Mucosa of descending colon (tissue), 3 donors: Measurements from ENCODE around the gene HOXC9. TPM values are rescaled to one million over a fixed set of nuclear protein-coding genes. Genes with fewer than 3 reads are reported as not detected.

Experiments used
- ATAC-seq: fragments of 200-7000 bp; cut with Tn5 transposase; one replicate; pipeline ENCODE4 v1.9.1; 2020; ENCODE audit warnings: mild to moderate bottlenecking, moderate library complexity
- DNase-seq, 3 donors: peaks; one replicate each; pipeline ENCODE4 v3.0.0-alpha.2; 2020
- H3K36me3 ChIP-seq: fragments of 200-600 bp; one replicate; pipeline ENCODE4 v1.8.0; 2021; ENCODE audit warnings: low read depth, mild to moderate bottlenecking
- H3K4me1 ChIP-seq: fragments of 200-600 bp; one replicate; pipeline ENCODE4 v1.8.0; 2021; ENCODE audit warnings: low read depth, mild to moderate bottlenecking
- H3K4me3 ChIP-seq: fragments of 200-600 bp; one replicate; pipeline ENCODE4 v1.8.0; 2021; ENCODE audit warnings: mild to moderate bottlenecking
- H3K9me3 ChIP-seq: fragments of 200-600 bp; one replicate; pipeline ENCODE4 v1.8.0; 2021; ENCODE audit warnings: mild to moderate bottlenecking
- intact Hi-C, 2 donors: fragments of 100-400 bp; cut with DNase I in 1 of 2; cut with micrococcal nuclease in 1 of 2; formaldehyde crosslinking; loops; one replicate each; pipeline versions ENCODE4 v1.11.0 to v1.11.1; 2022; cut with DNase I, micrococcal nuclease
- total RNA-seq, 3 donors: library from RNA; stranded (reverse); fragmentation: NEBNext Ultra II Directional in 2 of 3; extraction: Animal tissue kit (Norgen Biotek cat#: 25700) in 2 of 3; gene quantifications; one replicate each; pipeline versions ENCODE4 v1.2.1 to v1.2.4, GENCODE V29; 2021 to 2023
- TF ChIP-seq, protein P1 (sequence below): fragments of 200-600 bp; IDR thresholded peaks from one replicate; pipeline ENCODE4 v1.8.0; 2022; ENCODE audit warnings: antibody characterized with exemption, mild to moderate bottlenecking
- donor health status: DM: no; HTN: no; CAD: no; lungs with moderate emphysema.
- donor health status: DM: no; HTN: no; CAD: no.
- donor health status: DM: no; HTN: yes; CAD: no.

HOXC9 gene
- total RNA-seq, 3 donors from 2014 or later = not detected

DNA sequence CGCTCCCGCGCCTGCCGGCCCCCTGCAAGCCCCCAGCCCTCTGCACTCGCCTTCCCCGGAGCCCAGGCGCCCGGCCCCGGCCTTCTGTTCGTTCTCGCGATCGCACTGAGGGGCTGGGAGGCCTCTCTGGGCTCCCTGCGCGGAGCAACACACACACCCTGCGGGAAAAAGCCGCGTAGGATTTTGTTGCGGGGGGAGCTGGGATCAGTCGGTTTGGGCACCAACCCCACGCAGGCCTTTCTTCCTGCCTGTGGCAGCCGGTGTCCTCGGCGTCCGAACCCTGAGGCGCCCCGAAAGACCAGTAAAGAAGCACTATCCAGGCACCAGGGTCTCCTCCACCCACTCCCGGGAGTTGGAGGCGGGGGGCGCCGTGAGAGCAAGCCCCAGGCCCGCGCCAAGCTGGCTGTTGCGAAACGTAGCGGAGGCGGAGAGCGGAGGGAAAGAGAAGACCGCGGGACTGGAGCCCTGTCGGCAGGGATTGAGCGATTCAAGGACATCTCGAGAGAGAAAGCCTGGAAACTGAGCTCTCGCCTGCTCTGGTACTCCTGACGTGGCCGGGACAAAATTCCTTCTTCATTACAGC, 31.0 kb downstream of the HOXC9 start:
- Histone ChIP-seq H3K36me3 (no peaks in the 10 kb centered on the region), H3K4me1 (peaks cover 14% of the 10 kb centered on the region), H3K4me3 (no peak overlapping the region), H3K9me3 (no peaks in the 10 kb centered on the region)
- no peak for ATAC-seq
- intact Hi-C loops = no loop called here
- TF ChIP-seq, protein P1, sequence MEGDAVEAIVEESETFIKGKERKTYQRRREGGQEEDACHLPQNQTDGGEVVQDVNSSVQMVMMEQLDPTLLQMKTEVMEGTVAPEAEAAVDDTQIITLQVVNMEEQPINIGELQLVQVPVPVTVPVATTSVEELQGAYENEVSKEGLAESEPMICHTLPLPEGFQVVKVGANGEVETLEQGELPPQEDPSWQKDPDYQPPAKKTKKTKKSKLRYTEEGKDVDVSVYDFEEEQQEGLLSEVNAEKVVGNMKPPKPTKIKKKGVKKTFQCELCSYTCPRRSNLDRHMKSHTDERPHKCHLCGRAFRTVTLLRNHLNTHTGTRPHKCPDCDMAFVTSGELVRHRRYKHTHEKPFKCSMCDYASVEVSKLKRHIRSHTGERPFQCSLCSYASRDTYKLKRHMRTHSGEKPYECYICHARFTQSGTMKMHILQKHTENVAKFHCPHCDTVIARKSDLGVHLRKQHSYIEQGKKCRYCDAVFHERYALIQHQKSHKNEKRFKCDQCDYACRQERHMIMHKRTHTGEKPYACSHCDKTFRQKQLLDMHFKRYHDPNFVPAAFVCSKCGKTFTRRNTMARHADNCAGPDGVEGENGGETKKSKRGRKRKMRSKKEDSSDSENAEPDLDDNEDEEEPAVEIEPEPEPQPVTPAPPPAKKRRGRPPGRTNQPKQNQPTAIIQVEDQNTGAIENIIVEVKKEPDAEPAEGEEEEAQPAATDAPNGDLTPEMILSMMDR = no peak
- no peak for DNase-seq

DNA sequence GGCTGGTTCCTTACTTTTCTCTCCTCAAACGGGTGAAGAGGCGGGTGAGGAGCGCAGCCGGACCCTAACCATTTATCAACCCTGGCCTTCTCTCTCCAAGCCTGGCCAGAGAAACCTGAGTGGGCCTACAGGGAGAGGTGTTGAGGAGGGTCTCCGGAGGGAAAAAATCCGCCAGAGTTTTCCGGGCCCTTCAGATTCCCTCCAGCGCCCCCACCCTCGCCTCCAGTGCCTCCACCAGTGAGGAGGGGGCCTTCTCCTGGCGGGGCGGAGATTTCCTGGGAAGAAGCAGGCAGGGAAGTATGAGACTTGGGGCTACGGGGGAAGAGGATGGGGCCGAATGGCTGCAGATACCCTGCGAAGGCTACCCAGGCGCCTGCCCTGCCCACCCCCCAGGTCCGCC, 31.5 kb downstream of the HOXC9 start:
- H3K4me3 ChIP-seq = no peak overlapping the region
- no peaks in the 10 kb centered on the region for H3K36me3 ChIP-seq

DNA sequence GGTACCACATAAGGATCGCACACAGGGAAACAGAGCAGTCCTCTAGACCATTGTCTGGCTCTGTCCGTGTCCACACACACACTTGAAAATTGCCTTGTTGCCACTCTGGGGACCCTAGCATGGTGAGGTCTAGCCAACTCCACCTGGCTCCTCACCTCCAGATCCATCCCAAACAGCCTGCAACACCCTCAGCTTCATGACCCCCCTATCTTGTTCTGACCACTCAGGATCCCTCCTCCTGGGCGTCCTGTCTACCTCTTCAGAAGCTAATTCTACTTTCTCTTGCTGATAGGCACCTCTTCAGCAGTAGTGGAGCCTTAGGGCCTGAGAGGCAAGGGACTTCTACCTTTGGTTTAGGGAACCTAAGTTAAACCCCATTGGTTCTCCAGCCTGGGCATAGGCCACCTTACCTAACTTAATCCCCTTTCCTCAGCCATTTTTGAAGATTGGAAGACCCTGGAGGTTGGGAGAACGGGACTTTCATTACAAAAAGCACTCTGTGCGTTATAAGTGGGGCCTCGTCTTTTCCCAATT, 32.2 kb downstream of the HOXC9 start:
- Histone ChIP-seq H3K36me3 (no peaks in the 10 kb centered on the region), H3K9me3 (no peaks in the 10 kb centered on the region), H3K4me3 (no peak overlapping the region), H3K4me1 (peaks cover 8% of the 10 kb centered on the region)
- intact Hi-C loops = no loop called here
- no peak for DNase-seq
- TF ChIP-seq, protein P1 = no peak
- ATAC-seq = no peak

More for the DNA sequence above, 31.5 kb downstream of the HOXC9 start:
- TF ChIP-seq, protein P1 = no peak
- Histone ChIP-seq H3K4me1 (peaks cover 10% of the 10 kb centered on the region), H3K9me3 (no peaks in the 10 kb centered on the region)
- ATAC-seq (no peak), DNase-seq (no peak)
- intact Hi-C loops = no loop called here

DNA sequence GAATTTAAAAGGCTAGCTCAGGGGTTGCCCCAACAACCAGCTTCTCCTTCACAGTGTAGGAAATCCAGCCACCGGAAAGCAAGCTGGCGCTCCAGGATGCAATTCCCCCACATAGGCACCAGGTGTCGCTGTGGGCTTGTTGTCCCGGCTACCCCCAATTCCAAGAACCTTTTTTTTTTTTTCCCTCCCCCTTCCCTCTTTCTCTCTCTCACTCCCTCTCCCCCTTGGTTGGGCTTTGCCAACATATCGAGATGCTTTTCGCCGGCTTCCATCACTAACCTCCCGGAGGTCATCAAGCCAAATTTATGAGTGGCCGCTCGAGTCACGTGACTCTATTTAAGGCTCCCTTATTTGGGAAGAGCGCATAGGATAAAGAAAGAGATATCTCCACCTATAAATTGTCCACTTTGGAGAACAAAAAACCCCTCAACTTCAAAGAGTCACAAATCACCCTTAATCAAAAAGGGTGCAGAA, 32.7 kb downstream of the HOXC9 start, which contains the start of gene HOXC5:
Gene HOXC5 (plus strand): TSS at position 424 of the 474 bp plus-strand sequence. CDS start 73 bp downstream, outside the sequence.
- Histone ChIP-seq H3K36me3 (no peaks in the 10 kb centered on the region), H3K4me3 (no peak within 1 kb of the TSS), H3K4me1 (peaks cover 8% of the 10 kb centered on the region), H3K9me3 (no peaks in the 10 kb centered on the region)
- DNase-seq (peak; percentile 60 to 73 (median 64)), ATAC-seq (peak; percentile 71)
- intact Hi-C loops = no loop called here
- TF ChIP-seq, protein P1 = peak; percentile 74

DNA sequence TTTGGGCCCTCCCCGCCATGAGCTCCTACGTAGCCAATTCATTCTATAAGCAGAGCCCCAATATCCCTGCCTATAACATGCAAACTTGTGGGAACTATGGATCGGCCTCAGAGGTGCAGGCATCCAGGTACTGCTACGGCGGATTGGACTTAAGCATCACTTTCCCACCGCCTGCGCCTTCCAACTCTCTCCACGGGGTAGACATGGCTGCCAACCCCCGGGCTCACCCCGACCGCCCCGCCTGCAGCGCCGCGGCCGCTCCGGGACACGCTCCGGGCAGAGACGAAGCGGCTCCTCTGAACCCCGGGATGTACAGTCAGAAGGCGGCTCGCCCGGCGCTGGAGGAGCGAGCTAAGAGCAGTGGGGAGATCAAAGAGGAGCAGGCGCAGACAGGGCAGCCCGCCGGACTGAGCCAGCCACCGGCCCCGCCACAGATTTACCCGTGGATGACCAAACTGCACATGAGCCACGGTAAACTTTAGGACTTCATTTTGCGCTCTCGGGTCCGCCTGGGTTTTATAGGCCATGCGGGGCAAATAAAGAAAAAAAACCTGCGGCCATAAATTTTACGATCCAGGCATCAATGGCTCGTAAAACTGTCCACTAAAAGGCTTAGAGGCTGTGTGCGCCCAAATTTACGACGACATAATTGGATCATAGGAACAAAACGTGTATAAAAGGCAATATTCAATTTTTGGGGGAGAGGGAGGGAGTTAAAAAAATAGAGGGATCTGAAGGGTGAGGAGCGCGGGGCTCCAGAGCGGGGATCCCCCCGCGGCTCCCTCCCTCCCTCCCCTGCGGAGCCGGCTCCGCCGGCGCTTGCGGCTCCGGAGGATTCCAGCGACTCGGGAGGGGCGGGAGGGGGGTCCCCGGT, 33.4 kb downstream of the HOXC9 start:
- Histone ChIP-seq H3K4me3 (no peak overlapping the region), H3K4me1 (peaks cover 8% of the 10 kb centered on the region)
- DNase-seq = peak in 1 of 3 donors; percentile 55

More for the DNA sequence above, 33.4 kb downstream of the HOXC9 start:
- no peaks in the 10 kb centered on the region for H3K36me3 ChIP-seq
- no peaks in the 10 kb centered on the region for H3K9me3 ChIP-seq
- intact Hi-C loops = no loop called here
- peak; percentile 39 for ATAC-seq
- TF ChIP-seq, protein P1 = no peak
